Gastrocnemius medialis (tissue), 4 donors: ENCODE data around the gene CMTM3. TPM values are rescaled to one million over a fixed set of nuclear protein-coding genes. Genes with fewer than 3 reads are reported as not detected.

Experiments used
- ATAC-seq, 2 donors: fragments of 150-250 bp; one replicate each; pipeline ENCODE4 v1.9.1; 2016
- DNase-seq, 2 donors: peaks; one replicate each; pipeline ENCODE4 v3.0.0-alpha.2; 2019
- H3K27ac ChIP-seq, 4 donors: fragments of 200-600 bp; sonication (generic); 1 replicate in 1 of 4; 2 replicates in 3 of 4; pipeline ENCODE4 v1.5.1; 2016 to 2018; ENCODE audit warnings: mild to moderate bottlenecking in 2 of 4, moderate library complexity in 1 of 4
- H3K27me3 ChIP-seq, 3 donors: fragments of 200-600 bp; sonication (generic) in 2 of 3; 1 replicate in 1 of 3; 2 replicates in 2 of 3; pipeline versions ENCODE4 v1.5.1 to v1.6.0; 2016 to 2019; ENCODE audit warnings: mild to moderate bottlenecking in 1 of 3, moderate library complexity in 1 of 3
- H3K36me3 ChIP-seq, 2 donors: fragments of 200-600 bp; sonication (generic) in 1 of 2; one replicate each; pipeline ENCODE4 v1.5.1; 2017 to 2018
- H3K4me1 ChIP-seq, 2 donors: fragments of 200-600 bp; sonication (generic) in 1 of 2; one replicate each; pipeline ENCODE4 v1.5.1; 2016 to 2017; ENCODE audit warnings: mild to moderate bottlenecking in 2 of 2
- H3K4me3 ChIP-seq, 4 donors: fragments of 200-600 bp; sonication (generic) in 3 of 4; 1 replicate in 1 of 4; 2 replicates in 3 of 4; pipeline ENCODE4 v1.5.1; 2016 to 2019; ENCODE audit warnings: mild to moderate bottlenecking in 2 of 4
- H3K9me3 ChIP-seq, 3 donors: fragments of 200-600 bp; sonication (generic) in 2 of 3; 1 replicate in 1 of 3; 2 replicates in 2 of 3; pipeline ENCODE4 v1.5.1; 2016 to 2019
- POLR2A ChIP-seq, 2 donors: fragments of 450-650 bp; IDR thresholded peaks; one replicate each; pipeline ENCODE4 v1.6.1; 2017; ENCODE audit warnings: antibody characterized with exemption in 2 of 2, mild to moderate bottlenecking in 2 of 2, moderate library complexity in 2 of 2
- in situ Hi-C, 4 donors: fragments of 200-750 bp; cut with MboI; loops; one replicate each; pipeline versions ENCODE4 v1.15.0 to v1.8.0; 2017; ENCODE audit warnings: low sequenced_read_pairs in 4 of 4
- intact Hi-C: fragments of 100-400 bp; cut with DNase I; formaldehyde crosslinking; loops from one replicate; pipeline ENCODE4 v1.15.1; 2023; ENCODE audit warnings: low total_unique reads
- total RNA-seq, 4 donors: library from RNA; depleted of rRNA; stranded (reverse); fragments of >200 nt; gene quantifications; one replicate each; pipeline versions ENCODE4 v1.1.0 to v1.2.3, GENCODE V29; 2016
- TF ChIP-seq, protein P1 (sequence below), 5 experiments: fragments of 450-650 bp in 3 of 5; fragments of 200-600 bp in 2 of 5; sonication (generic) in 2 of 5; IDR thresholded peaks in 4 of 5; conservative IDR thresholded peaks in 1 of 5; 1 replicate in 4 of 5; 2 replicates in 1 of 5; pipeline ENCODE4 v1.5.1; 2016 to 2019; ENCODE audit warnings: antibody characterized with exemption in 5 of 5, mild to moderate bottlenecking in 3 of 5, moderate library complexity in 3 of 5

The CMTM3 gene
- total RNA-seq, 4 donors from 2014 or later = 2.6 to 11.3 (median 5.1) TPM

DNA sequence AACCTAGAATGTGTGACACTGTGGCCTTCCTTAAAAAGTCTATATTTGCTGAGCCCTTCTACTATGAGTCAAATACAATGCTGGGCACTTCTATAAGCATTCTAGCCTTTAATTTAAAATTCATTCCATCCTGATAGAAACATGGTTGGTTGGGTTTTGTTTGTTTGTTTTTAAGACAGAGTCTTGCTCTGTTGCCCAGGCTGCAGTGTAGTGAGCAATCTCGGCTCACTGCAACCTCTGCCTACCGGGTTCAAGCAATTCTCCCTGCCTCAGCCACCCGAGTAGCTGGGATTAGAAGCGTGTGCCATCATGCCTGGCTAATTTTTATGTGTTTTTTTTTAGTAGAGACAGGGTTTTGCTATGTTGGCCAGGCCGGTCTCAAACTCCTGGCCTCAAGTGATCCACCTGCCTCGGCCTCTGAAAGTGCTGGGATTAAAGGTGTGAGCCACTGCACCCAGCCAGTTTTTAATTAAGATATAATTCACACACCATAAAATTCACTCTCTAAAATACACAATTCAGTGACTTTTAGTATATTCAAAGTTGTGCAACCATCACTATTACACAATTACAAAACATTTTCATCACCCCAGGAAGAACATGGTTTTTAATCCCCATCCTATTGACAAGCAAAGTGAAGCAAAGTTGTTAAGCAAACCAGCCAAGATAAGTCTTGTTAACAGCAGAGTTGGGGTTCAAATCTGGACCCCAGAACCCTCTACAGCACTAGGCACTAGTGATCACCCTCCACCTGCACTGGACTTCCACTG is 49.3 kb downstream of the CMTM3 start:
- intact Hi-C loops (loop anchor here (5.0 kb wide), 1 partner anchor 46 kb away; no protein-coding TSS in a partner anchor), in situ Hi-C loops (no loop called here)
- no peak overlapping the region for H3K4me3 ChIP-seq
- DNase-seq = no peak
- no peaks in the 10 kb centered on the region for H3K36me3 ChIP-seq
- peaks cover 3 to 12% of the 10 kb centered on the region in 2 donors for H3K4me1 ChIP-seq
- TF ChIP-seq, protein P1, sequence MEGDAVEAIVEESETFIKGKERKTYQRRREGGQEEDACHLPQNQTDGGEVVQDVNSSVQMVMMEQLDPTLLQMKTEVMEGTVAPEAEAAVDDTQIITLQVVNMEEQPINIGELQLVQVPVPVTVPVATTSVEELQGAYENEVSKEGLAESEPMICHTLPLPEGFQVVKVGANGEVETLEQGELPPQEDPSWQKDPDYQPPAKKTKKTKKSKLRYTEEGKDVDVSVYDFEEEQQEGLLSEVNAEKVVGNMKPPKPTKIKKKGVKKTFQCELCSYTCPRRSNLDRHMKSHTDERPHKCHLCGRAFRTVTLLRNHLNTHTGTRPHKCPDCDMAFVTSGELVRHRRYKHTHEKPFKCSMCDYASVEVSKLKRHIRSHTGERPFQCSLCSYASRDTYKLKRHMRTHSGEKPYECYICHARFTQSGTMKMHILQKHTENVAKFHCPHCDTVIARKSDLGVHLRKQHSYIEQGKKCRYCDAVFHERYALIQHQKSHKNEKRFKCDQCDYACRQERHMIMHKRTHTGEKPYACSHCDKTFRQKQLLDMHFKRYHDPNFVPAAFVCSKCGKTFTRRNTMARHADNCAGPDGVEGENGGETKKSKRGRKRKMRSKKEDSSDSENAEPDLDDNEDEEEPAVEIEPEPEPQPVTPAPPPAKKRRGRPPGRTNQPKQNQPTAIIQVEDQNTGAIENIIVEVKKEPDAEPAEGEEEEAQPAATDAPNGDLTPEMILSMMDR (IDR thresholded peaks at IDR 0.05 in 4 of 5, conservative IDR thresholded peaks at IDR 0.05 in 1 of 5) = no peak
- no peak for TF ChIP-seq POLR2A (IDR thresholded peaks at IDR 0.05)
- no peaks in the 10 kb centered on the region for H3K27me3 ChIP-seq
- no peak overlapping the region for H3K27ac ChIP-seq
- ATAC-seq = no peak
- no peaks in the 10 kb centered on the region for H3K9me3 ChIP-seq

DNA sequence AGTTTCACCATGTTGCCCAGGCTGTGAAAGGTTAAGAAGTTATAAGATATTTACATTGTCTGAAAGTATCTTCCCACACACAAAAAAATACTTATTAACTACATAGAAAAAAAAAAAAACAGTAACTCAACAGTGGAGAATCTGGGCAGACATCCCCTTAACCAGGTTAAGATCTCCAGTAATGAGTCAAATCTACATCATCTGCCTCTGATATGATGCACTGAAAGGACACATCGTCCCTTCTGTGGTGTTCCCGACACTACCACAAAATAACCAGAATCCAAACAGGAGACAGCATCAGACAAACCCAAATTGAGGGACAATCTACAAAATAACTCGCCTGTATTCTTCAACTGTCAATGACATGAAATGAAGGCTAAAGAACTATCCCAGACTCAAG is 52.0 kb downstream of the CMTM3 start:
- Histone ChIP-seq H3K4me1 (peaks cover 10% of the 10 kb centered on the region in 2 donors), H3K9me3 (no peaks in the 10 kb centered on the region), H3K27me3 (no peaks in the 10 kb centered on the region), H3K27ac (no peak overlapping the region), H3K36me3 (no peaks in the 10 kb centered on the region), H3K4me3 (no peak overlapping the region)
- TF ChIP-seq, protein P1 (IDR thresholded peaks at IDR 0.05 in 4 of 5, conservative IDR thresholded peaks at IDR 0.05 in 1 of 5) = no peak
- no peak for TF ChIP-seq POLR2A (IDR thresholded peaks at IDR 0.05)
- in situ Hi-C loops (no loop called here), intact Hi-C loops (no loop called here)
- DNase-seq = no peak
- ATAC-seq = no peak

DNA sequence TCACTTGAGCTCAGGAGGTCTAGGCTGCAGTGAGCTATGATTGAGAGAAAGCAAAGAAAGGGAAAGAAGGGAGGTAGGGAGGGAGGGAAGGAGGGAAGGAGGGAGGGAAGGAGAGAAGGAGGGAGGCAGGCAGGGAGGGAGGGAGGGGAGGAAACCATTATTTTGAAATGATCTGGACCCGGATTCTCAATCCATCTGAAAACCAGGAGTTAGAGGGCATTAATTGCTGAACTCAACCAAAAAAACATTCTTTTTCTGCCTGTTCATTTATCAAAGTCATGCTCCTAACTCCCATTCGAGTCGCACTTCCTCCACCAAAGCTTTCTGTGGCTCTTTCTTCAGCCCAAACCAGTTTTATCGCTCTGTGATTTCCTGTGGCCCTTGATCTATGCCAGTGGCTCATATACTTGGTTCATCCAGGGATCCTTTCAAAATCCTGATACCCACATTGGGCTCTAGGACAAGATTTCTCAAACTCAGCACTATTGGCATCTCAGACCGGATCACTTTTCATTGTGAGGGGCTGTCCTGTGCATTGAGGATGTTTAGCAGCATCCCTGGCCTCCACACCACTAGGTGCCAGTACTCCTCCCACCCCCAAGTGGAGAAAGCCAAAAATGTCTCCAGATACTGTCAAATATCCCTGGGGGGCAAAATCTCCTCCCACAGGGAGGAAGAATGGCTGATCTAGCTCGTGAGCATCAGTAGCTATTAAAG is 53.8 kb downstream of the CMTM3 start:
- peaks cover 10 to 17% of the 10 kb centered on the region in 2 donors for H3K4me1 ChIP-seq
- TF ChIP-seq, protein P1 (IDR thresholded peaks at IDR 0.05 in 4 of 5, conservative IDR thresholded peaks at IDR 0.05 in 1 of 5) = no peak
- no peak for TF ChIP-seq POLR2A (IDR thresholded peaks at IDR 0.05)

DNA sequence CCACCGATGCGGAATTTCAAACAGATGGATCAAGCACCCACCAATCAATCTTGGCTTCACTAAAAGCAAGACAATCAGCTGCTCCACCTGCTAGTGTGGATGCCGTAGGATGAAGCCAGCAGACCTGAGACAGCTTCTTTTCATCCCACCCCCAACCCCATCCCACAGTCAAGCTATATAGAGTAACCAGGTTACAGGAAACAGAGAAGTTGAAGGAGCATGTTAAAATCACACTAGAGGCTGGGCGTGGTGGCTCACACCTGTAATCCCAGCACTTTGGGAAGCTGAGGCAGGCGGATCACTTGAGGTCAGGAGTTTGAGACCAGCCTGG is 54.3 kb downstream of the CMTM3 start:
- Histone ChIP-seq H3K36me3 (no peaks in the 10 kb centered on the region), H3K27me3 (no peaks in the 10 kb centered on the region), H3K27ac (no peak overlapping the region), H3K9me3 (no peaks in the 10 kb centered on the region), H3K4me3 (no peak overlapping the region), H3K4me1 (peaks cover 10 to 17% of the 10 kb centered on the region in 2 donors)
- intact Hi-C loops = no loop called here
- no peak for ATAC-seq
- DNase-seq = no peak
- in situ Hi-C loops = no loop called here
- TF ChIP-seq POLR2A (IDR thresholded peaks at IDR 0.05) = no peak
- TF ChIP-seq, protein P1 (IDR thresholded peaks at IDR 0.05 in 4 of 5, conservative IDR thresholded peaks at IDR 0.05 in 1 of 5) = no peak

More for the DNA sequence above, 53.8 kb downstream of the CMTM3 start:
- ATAC-seq = no peak
- in situ Hi-C loops = no loop called here
- intact Hi-C loops = no loop called here
- Histone ChIP-seq H3K27ac (no peak overlapping the region), H3K9me3 (no peaks in the 10 kb centered on the region), H3K27me3 (no peaks in the 10 kb centered on the region), H3K36me3 (no peaks in the 10 kb centered on the region), H3K4me3 (no peak overlapping the region)
- DNase-seq = no peak
